PC-9 (cell line): ENCODE measurements around the gene ZC3H14. TPM values are rescaled to one million over a fixed set of nuclear protein-coding genes. Genes with fewer than 3 reads are reported as not detected.

Experiments used
- BruUV-seq: library from RNA; stranded (reverse); fragments of 400-500 nt; replicated peaks from 2 replicates; lab custom pipeline; 2021; lab: Mats Ljungman, UMichigan
- CTCF ChIA-PET: fragments of 300-600 bp; sonication (Branson Sonifier 250); formaldehyde crosslinking; loops from one replicate; lab custom pipeline; 2022; ENCODE audit warnings: antibody characterized with exemption; lab: Charles Lee
- POLR2A ChIA-PET: fragments of 300-600 bp; sonication (Branson Sonifier 250); formaldehyde crosslinking; loops from one replicate; lab custom pipeline; 2022; ENCODE audit warnings: antibody characterized with exemption; ENCODE audit not compliant: unreplicated experiment; lab: Charles Lee
- DNase-seq, 2 experiments: peaks; one replicate each; pipeline versions ENCODE4 v3.0.0 to v3.0.0-alpha.2; 2015 to 2022; ENCODE audit warnings: mixed read lengths in 1 of 2
- H2AFZ ChIP-seq: fragments of 200-600 bp; sonication (generic); 2 replicates; pipeline ENCODE4 v1.8.1; 2017; ENCODE audit warnings: antibody characterized with exemption
- H3F3A ChIP-seq: fragments of 200-600 bp; sonication (generic); 2 replicates; pipeline ENCODE4 v1.8.1; 2017; ENCODE audit warnings: antibody characterized with exemption, mild to moderate bottlenecking, low read depth; ENCODE audit not compliant: insufficient read depth
- H3K27ac ChIP-seq: fragments of 200-600 bp; sonication (generic); 2 replicates; pipeline ENCODE4 v1.6.1; 2016; ENCODE audit warnings: mixed run types
- H3K27me3 ChIP-seq: fragments of 200-600 bp; sonication (generic); 2 replicates; pipeline ENCODE4 v1.6.1; 2016; ENCODE audit warnings: low read depth, mixed run types; ENCODE audit not compliant: insufficient read depth
- H3K36me3 ChIP-seq: fragments of 200-600 bp; sonication (generic); 2 replicates; pipeline ENCODE4 v1.6.1; 2016; ENCODE audit warnings: low read depth, mixed run types
- H3K4me1 ChIP-seq: fragments of 200-600 bp; sonication (generic); replicated peaks from 2 replicates; pipeline ENCODE4 v1.6.1; 2016; ENCODE audit warnings: mixed run types; ENCODE audit not compliant: insufficient read depth
- H3K4me2 ChIP-seq: fragments of 200-600 bp; sonication (generic); 2 replicates; pipeline ENCODE4 v1.6.1; 2017; ENCODE audit warnings: mixed run types
- H3K4me3 ChIP-seq: fragments of 200-600 bp; sonication (generic); 2 replicates; pipeline ENCODE4 v1.6.1; 2016; ENCODE audit warnings: mixed run types
- H3K79me2 ChIP-seq: fragments of 200-600 bp; sonication (generic); 2 replicates; pipeline ENCODE4 v1.6.1; 2017; ENCODE audit warnings: low read depth, mixed run types
- H3K9me2 ChIP-seq: fragments of 200-600 bp; sonication (generic); 2 replicates; pipeline ENCODE4 v1.8.1; 2017; ENCODE audit warnings: mild to moderate bottlenecking; ENCODE audit not compliant: insufficient read depth
- H3K9me3 ChIP-seq: fragments of 200-600 bp; sonication (generic); 2 replicates; pipeline ENCODE4 v1.8.1; 2016; ENCODE audit warnings: low read depth; ENCODE audit not compliant: insufficient read depth
- H4K20me1 ChIP-seq: fragments of 200-600 bp; sonication (generic); 2 replicates; pipeline ENCODE4 v1.8.1; 2017; ENCODE audit not compliant: insufficient read depth
- CTCF ChIP-seq: fragments of 200-600 bp; sonication (generic); conservative IDR thresholded peaks from 2 replicates; pipeline ENCODE4 v1.6.1; 2017; ENCODE audit warnings: mixed run types, antibody characterized with exemption, mild to moderate bottlenecking, moderate library complexity
- EZH2 ChIP-seq: fragments of 200-600 bp; sonication (generic); IDR thresholded peaks from 2 replicates; pipeline ENCODE4 v1.8.0; 2017; ENCODE audit warnings: antibody characterized with exemption, low read depth
- intact Hi-C: fragments of 100-400 bp; cut with micrococcal nuclease; formaldehyde crosslinking; loops from one replicate; pipeline ENCODE4 v1.10.0; 2022; ENCODE audit not compliant: unreplicated experiment
- total RNA-seq: library from RNA; stranded (reverse); gene quantifications from 2 replicates; pipeline ENCODE4 v1.2.3, GENCODE V29; 2021

ZC3H14 gene
- total RNA-seq, 1 experiment from 2014 or later: 20.2 TPM

- H3K79me2 ChIP-seq: no peaks in the 10 kb centered on the region
- POLR2A ChIA-PET: no interaction called here
- no peak for DNase-seq
- no peaks in the 10 kb centered on the region for H3K9me2 ChIP-seq
- intact Hi-C loops: no loop called here
- H3F3A ChIP-seq: no peaks in the 10 kb centered on the region
- H3K4me2 ChIP-seq: no peak overlapping the region
- no TSS peak for BruUV-seq
- no peaks in the 10 kb centered on the region for H4K20me1 ChIP-seq
- no peaks in the 10 kb centered on the region for H3K9me3 ChIP-seq
- H3K4me1 ChIP-seq: no peaks in the 10 kb centered on the region
- no peak overlapping the region for H2AFZ ChIP-seq
- H3K4me3 ChIP-seq: no peak overlapping the region
- TF ChIP-seq EZH2: no peak
- no peak for TF ChIP-seq CTCF
- H3K27me3 ChIP-seq: no peaks in the 10 kb centered on the region
- H3K36me3 ChIP-seq: no peaks in the 10 kb centered on the region
- no peak overlapping the region for H3K27ac ChIP-seq
- CTCF ChIA-PET: no interaction called here
Measured at GRCh38 chr14:88588081-88588480, 25.2 kb downstream of the ZC3H14 start.

- intact Hi-C loops: no loop called here
- H3K4me1 ChIP-seq: no peaks in the 10 kb centered on the region
- H2AFZ ChIP-seq: no peak overlapping the region
- H3K9me3 ChIP-seq: no peaks in the 10 kb centered on the region
- H3K4me2 ChIP-seq: no peak overlapping the region
- H4K20me1 ChIP-seq: no peaks in the 10 kb centered on the region
- no peak overlapping the region for H3K4me3 ChIP-seq
- H3K9me2 ChIP-seq: no peaks in the 10 kb centered on the region
- H3K27me3 ChIP-seq: no peaks in the 10 kb centered on the region
- DNase-seq: no peak
- H3K27ac ChIP-seq: no peak overlapping the region
- POLR2A ChIA-PET: no interaction called here
- TF ChIP-seq EZH2 (no peak), CTCF (no peak)
- no peaks in the 10 kb centered on the region for H3K79me2 ChIP-seq
- CTCF ChIA-PET: no interaction called here
- H3K36me3 ChIP-seq: no peaks in the 10 kb centered on the region
- BruUV-seq: no TSS peak
- H3F3A ChIP-seq: no peaks in the 10 kb centered on the region
Measured at GRCh38 chr14:88590173-88590572, 27.3 kb downstream of the ZC3H14 start.

GRCh38 chr14:88592031-88592430, 29.2 kb downstream of the ZC3H14 start:
- ChIA-PET CTCF (no interaction called here), POLR2A (no interaction called here)
- H3K79me2 ChIP-seq: no peaks in the 10 kb centered on the region
- intact Hi-C loops: no loop called here
- no peak overlapping the region for H3K4me2 ChIP-seq
- H3K36me3 ChIP-seq: no peaks in the 10 kb centered on the region
- H3K27me3 ChIP-seq: no peaks in the 10 kb centered on the region
- TF ChIP-seq CTCF (no peak), EZH2 (no peak)
- no peak overlapping the region for H3K27ac ChIP-seq
- H3K9me3 ChIP-seq: no peaks in the 10 kb centered on the region
- H3K4me3 ChIP-seq: no peak overlapping the region
- DNase-seq: no peak
- H2AFZ ChIP-seq: no peak overlapping the region
- BruUV-seq: no TSS peak
- H3K4me1 ChIP-seq: no peaks in the 10 kb centered on the region
- H4K20me1 ChIP-seq: no peaks in the 10 kb centered on the region
- no peaks in the 10 kb centered on the region for H3F3A ChIP-seq
- no peaks in the 10 kb centered on the region for H3K9me2 ChIP-seq
